ENCODE data around the gene MACROH2A1.
A peak's percentile ranks its signal among the peaks of the same experiment; 100 is the strongest.

The MACROH2A1 gene

DNA sequence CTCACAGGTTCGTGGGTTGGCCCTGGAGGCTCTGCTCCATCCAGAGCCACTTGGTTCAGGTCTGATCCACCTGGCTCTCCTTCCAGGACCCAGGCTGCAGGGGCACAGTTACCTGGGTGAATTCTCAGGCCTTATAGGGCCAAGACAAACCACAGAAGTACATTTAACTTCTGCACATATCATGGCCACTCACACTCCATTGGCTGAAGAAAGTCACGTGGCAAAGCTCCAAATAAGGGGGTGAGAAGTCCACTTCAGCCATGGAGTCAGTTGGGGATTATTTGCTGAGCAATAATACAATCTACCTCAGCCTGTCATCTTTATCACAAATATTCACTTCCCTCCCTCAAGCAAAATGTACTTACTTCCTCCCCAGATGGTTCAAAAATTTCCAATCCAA lies 83.6 kb downstream of the MACROH2A1 start:
- no peak for ATAC-seq (ENCODE audit: low read depth)
- H3K36me3 Mint-ChIP-seq = no peaks in the 10 kb centered on the region

DNA sequence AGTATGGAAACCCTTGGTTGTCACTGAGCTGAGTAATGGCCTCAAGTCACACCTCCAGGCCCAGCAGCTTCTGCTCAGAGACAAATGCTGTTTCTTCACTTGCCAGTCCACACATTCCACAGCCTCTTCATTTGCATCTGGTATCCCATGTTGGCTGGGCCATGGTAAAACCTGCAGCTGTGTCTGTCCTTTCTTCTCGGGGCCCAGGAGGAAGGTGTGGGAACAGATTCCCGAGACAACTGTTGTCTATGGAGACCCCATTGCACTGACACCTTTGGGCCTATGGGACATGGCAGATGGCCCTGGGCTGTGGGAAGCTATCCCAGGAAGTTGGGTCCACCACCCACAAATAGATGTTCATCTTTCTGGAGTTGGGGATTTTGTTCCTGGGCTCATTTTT lies 85.1 kb downstream of the MACROH2A1 start:
- H3K4me1 Mint-ChIP-seq = no peaks in the 10 kb centered on the region
- no peaks in the 10 kb centered on the region for H3K9me3 Mint-ChIP-seq
- no peaks in the 10 kb centered on the region for H3K36me3 Mint-ChIP-seq
- DNase-seq (ENCODE audit: low spot score in 2 of 2) = no peak
- ATAC-seq (ENCODE audit: low read depth) = no peak
- peaks cover 4% of the 10 kb centered on the region for H3K27me3 Mint-ChIP-seq
- no peak overlapping the region for H3K27ac Mint-ChIP-seq
- H3K4me3 Mint-ChIP-seq = no peak overlapping the region

More for the DNA sequence above, 83.6 kb downstream of the MACROH2A1 start:
- no peak overlapping the region for H3K4me3 Mint-ChIP-seq
- DNase-seq (ENCODE audit: low spot score in 2 of 2) = peak in 1 of 2 donors; percentile 3
- no peaks in the 10 kb centered on the region for H3K27me3 Mint-ChIP-seq
- H3K9me3 Mint-ChIP-seq = no peaks in the 10 kb centered on the region
- H3K27ac Mint-ChIP-seq = no peak overlapping the region
- no peaks in the 10 kb centered on the region for H3K4me1 Mint-ChIP-seq

DNA sequence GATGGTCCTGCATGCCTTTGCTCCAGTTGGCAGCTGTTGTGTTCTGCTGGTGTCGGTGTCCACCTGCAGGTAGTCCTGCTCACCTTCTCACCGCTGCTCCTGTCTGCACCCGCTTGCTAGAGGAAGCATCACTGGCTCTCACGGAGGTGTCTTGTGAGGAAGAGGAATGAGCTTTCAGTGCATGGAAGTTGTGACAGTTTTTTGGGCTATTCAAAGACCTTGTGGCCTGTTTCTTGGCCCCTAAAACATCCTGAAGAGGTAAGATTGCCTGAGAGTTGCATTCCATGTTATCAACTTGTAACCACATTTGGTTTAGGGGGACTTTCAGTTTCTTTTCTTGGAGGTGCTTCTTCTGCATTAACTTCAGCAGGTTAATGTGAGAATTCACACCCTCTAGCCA lies 85.6 kb downstream of the MACROH2A1 start:
- peaks cover 4% of the 10 kb centered on the region for H3K27me3 Mint-ChIP-seq
- DNase-seq (ENCODE audit: low spot score in 2 of 2) = peak in 1 of 2 donors; percentile 7
- H3K36me3 Mint-ChIP-seq = no peaks in the 10 kb centered on the region
- no peak for ATAC-seq (ENCODE audit: low read depth)
- H3K4me1 Mint-ChIP-seq = no peaks in the 10 kb centered on the region
- H3K4me3 Mint-ChIP-seq = no peak overlapping the region
- no peak overlapping the region for H3K27ac Mint-ChIP-seq
- no peaks in the 10 kb centered on the region for H3K9me3 Mint-ChIP-seq

DNA sequence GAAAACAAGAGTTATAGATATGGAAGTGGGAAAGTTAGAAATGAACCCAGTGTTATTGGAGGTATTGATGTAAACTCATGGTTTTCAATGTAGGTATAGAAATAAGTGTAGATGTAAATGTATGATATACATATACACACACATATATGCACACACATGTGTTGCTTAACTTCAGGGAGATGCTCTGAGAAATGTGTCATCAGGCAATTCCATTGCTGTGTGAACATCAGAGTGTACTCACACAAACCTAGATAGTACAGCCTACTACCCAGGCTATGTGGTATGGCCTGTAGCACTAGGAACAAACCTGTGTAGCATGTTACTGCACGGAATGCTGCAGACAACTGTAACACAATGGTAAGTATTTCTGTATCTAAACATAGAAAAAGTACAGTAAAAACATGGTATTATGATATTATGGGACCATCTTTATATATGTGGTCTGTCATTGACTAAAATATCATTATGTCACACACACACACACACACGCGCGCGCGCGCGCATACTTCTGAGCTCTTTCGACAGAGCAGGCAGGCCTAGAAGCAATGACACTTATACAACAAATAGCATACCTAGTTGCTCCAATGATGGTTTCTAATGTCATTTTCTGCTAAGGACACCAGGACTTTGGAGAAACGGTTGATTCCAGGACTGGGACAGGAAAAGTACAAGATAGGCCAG lies 86.6 kb downstream of the MACROH2A1 start:
- no peaks in the 10 kb centered on the region for H3K4me1 Mint-ChIP-seq
- H3K27ac Mint-ChIP-seq = no peak overlapping the region
- DNase-seq (ENCODE audit: low spot score in 2 of 2) (no peak), ATAC-seq (ENCODE audit: low read depth) (no peak)
- H3K36me3 Mint-ChIP-seq = no peaks in the 10 kb centered on the region
- no peaks in the 10 kb centered on the region for H3K9me3 Mint-ChIP-seq
- H3K4me3 Mint-ChIP-seq = no peak overlapping the region
- peaks cover 4% of the 10 kb centered on the region for H3K27me3 Mint-ChIP-seq

DNA sequence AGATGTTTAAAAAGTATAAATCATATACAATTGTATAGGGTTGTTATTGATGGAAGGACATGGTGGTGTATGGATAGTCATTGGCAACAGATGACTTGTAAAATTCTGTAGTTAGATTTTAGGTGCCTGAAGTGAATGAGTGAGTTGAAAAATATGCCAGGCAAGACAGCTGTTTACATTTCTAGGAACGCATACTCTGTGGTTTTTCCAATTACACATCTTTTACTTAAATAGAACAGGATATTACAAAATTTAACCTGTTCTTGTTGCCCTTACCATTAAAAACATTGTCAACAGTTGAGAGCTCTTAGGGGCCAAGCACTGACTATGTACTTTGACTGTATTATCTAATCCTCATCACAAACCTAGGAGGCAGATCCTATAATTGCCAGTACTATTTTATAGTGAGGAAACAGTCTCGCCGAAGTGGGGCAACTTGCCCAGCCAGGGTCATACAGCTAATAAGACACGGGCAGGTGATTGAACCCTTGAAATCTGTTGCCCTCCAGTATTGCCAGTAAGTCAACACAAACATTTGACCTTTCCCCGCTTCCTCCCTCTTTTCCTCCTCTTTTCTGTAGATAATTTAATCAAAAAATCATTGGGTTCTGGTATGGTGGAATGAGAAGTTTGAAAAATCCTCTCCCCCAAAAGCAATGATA lies 88.6 kb downstream of the MACROH2A1 start:
- no peaks in the 10 kb centered on the region for H3K36me3 Mint-ChIP-seq
- no peaks in the 10 kb centered on the region for H3K9me3 Mint-ChIP-seq
- no peak for ATAC-seq (ENCODE audit: low read depth)
- no peaks in the 10 kb centered on the region for H3K4me1 Mint-ChIP-seq
- peaks cover 16% of the 10 kb centered on the region for H3K27me3 Mint-ChIP-seq
- no peak overlapping the region for H3K4me3 Mint-ChIP-seq
- no peak overlapping the region for H3K27ac Mint-ChIP-seq
- no peak for DNase-seq (ENCODE audit: low spot score in 2 of 2)

DNA sequence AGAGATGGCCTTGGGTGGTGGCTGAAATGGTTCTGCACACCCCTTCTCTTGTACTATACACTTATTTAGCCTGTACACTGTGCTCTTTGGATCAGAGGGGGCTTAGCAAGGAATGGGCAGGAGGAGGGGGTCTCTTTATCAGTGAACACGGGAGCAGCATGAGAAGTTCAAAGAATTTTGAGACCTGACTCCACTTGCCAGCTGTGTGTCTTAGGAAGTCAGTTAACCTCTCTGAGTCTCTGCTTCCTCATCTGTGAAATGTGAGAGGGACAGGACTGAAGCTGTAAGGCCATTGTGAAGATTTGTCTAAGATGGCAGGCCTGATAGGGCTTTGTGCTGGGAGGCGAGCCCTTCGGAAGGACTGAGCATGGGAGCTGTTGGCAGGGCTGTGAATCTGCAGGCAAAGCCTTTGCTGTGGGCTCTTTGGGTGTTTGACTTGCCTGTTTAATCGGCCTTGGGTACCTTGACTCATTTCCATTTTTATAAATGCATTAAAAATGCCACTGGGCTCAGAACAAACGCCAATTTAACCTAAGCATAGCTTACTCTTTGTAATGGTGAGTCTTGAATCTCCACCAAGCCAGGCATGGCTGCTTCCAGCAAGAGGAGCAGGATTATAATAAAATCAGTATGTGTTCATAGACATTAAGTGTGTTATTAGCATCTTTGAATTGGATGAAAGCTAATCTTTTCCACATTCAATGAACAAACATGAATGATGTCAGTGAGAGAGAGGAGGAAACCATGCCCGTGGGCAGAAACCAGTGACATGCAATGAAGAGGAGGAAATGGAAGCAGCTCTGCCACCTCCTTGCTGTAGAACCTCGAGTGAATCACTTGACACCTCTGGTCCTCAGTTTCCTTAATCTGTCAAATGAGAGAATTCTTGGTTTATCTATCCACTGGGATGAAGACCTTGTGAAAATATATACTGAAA lies 89.4 kb downstream of the MACROH2A1 start:
- H3K9me3 Mint-ChIP-seq = no peaks in the 10 kb centered on the region
- no peaks in the 10 kb centered on the region for H3K36me3 Mint-ChIP-seq
- H3K27ac Mint-ChIP-seq = no peak overlapping the region
- no peaks in the 10 kb centered on the region for H3K4me1 Mint-ChIP-seq
- DNase-seq (ENCODE audit: low spot score in 2 of 2) (no peak), ATAC-seq (ENCODE audit: low read depth) (no peak)
- no peak overlapping the region for H3K4me3 Mint-ChIP-seq
- peaks cover 19% of the 10 kb centered on the region for H3K27me3 Mint-ChIP-seq

DNA sequence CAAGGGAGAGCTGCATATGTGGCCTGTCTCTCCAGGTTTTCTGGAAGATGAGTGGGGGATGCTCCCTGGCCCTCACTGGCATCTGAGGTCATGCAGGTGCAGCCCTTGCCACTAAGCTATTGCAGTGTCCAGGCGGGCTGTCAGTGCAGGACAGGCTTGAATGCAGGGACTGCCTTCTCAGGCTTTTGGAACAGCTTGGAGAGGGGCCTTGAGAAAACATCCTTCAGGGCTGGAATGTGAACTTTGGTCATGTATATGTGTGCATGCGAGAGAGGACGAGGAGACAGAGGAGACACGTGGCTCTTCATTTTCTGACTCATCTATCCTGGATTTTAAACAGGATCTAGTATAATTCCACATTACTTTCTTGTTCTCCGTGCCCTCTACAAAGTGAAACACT lies 90.3 kb downstream of the MACROH2A1 start:
- no peaks in the 10 kb centered on the region for H3K9me3 Mint-ChIP-seq
- no peak overlapping the region for H3K27ac Mint-ChIP-seq
- no peak overlapping the region for H3K4me3 Mint-ChIP-seq
- no peak for DNase-seq (ENCODE audit: low spot score in 2 of 2)
- ATAC-seq (ENCODE audit: low read depth) = no peak
- no peaks in the 10 kb centered on the region for H3K4me1 Mint-ChIP-seq
- peaks cover 19% of the 10 kb centered on the region for H3K27me3 Mint-ChIP-seq
- H3K36me3 Mint-ChIP-seq = no peaks in the 10 kb centered on the region

DNA sequence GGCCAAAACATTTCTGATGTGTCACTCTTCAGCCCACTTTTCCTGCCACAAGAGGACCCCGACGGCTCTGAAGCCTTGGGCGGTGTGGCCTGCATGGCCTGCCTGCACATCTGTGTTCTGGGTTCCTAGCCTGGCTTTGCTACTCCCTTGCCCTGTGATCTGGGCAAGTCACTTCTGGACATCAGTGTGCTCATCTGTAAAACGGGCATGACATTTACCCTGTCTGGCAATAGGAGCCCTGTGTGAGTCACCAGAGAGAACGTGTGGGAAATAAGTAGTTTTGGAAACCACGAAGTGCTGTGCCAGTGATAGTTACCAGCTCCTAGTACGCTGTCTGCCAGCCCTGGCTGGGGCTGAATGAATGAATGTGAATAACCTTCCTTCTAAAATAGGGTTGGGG lies 90.8 kb downstream of the MACROH2A1 start:
- no peak overlapping the region for H3K27ac Mint-ChIP-seq
- H3K36me3 Mint-ChIP-seq = no peaks in the 10 kb centered on the region
- ATAC-seq (ENCODE audit: low read depth) (no peak), DNase-seq (ENCODE audit: low spot score in 2 of 2) (no peak)
- H3K9me3 Mint-ChIP-seq = no peaks in the 10 kb centered on the region
- no peak overlapping the region for H3K4me3 Mint-ChIP-seq
- no peaks in the 10 kb centered on the region for H3K4me1 Mint-ChIP-seq
- peaks cover 19% of the 10 kb centered on the region for H3K27me3 Mint-ChIP-seq

DNA sequence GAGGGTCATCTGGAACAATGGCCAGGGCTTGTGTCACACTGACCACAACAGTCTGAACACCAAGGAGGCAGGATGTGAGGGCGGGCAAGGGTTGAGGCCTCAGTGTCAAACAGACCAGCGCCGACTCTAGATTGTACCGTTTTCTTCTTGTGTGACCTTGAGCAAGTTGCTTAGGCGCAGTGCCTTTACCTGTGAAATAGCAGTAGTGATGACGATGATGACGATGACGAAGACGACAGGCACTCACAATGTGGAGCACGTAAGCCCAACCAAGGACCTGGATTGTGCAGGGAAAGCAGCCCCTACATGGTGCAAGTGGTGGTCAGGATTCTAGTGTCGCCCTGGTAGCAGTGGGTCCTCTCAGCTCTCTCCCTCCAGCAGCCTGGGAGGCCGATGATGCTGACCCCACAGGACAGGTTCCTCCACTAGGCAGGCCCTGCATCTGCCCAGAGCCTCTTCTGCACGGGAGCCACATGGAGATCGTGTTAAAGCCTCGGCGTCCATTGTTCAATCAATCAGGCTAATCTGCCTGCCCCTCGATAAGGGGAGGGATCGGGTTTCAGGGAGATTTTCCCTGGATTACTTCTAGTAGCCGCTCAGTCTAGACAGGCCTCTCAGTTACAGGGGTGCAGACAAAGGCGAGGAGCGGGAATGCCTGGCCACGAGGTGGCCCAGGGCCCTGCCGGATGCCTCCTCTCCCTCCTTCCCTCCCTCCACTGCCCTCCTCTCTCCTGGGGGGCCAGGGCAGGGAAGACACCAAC lies 91.7 kb downstream of the MACROH2A1 start:
- no peaks in the 10 kb centered on the region for H3K4me1 Mint-ChIP-seq

DNA sequence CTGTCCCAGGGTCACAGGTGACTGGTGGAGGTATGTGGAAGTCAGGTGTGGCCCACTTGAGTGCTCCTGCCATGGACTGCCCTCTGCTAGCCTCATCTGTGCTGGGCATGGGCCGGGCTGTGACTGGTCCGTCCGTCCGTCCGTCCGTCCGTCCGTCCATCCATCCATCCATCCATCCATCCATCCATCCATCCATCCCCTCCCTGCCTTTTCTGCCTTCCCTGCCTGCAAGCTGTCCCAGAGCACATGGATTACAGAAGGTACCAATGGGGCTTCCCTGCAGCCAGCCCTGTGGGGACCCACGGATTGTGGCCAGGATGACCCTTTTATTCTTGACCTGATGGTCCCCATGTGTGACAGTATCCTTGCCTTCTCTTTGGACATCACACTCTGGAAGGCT lies 92.5 kb downstream of the MACROH2A1 start:
- no peak for DNase-seq (ENCODE audit: low spot score in 2 of 2)
- Mint-ChIP-seq H3K4me3 (no peak overlapping the region), H3K36me3 (no peaks in the 10 kb centered on the region), H3K4me1 (no peaks in the 10 kb centered on the region), H3K27ac (no peak overlapping the region), H3K9me3 (peaks cover 1% of the 10 kb centered on the region), H3K27me3 (peaks cover 21% of the 10 kb centered on the region)
- ATAC-seq (ENCODE audit: low read depth) = no peak

More for the DNA sequence above, 91.7 kb downstream of the MACROH2A1 start:
- no peaks in the 10 kb centered on the region for H3K9me3 Mint-ChIP-seq
- H3K27me3 Mint-ChIP-seq = peaks cover 19% of the 10 kb centered on the region
- H3K36me3 Mint-ChIP-seq = no peaks in the 10 kb centered on the region
- no peak overlapping the region for H3K4me3 Mint-ChIP-seq
- DNase-seq (ENCODE audit: low spot score in 2 of 2) (no peak), ATAC-seq (ENCODE audit: low read depth) (no peak)
- no peak overlapping the region for H3K27ac Mint-ChIP-seq

DNA sequence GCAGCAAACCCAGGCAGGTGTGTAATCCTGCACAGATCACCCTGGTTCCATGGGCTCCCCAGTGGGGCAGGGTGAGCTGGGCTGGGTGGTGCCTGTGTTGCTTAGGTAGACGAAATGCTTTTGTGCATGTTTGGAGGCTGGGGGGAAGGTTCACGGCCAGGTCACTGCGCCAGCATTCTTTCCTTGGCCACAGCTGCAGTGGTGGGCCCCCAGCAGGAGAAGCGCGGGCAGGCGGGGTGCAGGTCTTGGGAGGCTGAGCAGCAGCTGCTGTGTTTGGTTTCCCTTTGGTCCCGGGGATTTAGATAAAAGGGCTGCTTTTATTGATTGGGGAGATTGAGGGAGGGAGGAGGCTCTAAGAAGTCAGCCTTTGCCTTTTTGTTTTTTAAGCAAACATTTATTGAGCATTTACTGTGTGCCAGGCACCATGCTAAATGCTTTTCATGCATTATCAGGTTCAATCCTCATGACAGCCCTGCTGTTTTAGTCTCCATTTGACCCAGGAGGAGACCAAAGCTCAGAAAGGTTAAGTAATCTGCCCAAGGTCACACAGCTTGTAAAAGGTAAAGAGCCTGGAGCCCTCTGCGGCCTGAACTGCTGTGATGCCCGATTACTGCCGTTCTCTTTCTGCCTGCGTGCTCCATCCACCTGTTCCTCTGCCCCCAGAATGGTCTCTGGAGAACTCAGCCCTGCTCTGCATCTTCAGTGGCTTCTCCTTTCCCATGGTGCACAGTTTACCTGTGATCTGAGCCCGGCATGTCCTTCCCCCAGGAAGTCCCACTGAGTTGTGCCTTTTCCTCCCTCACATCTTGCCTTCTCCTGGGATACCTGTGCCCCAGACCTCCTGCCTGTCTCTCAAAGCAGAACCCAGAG lies 94.4 kb downstream of the MACROH2A1 start:
- DNase-seq (ENCODE audit: low spot score in 2 of 2) (no peak), ATAC-seq (ENCODE audit: low read depth) (no peak)
- H3K36me3 Mint-ChIP-seq = no peaks in the 10 kb centered on the region
- H3K9me3 Mint-ChIP-seq = peaks cover 1% of the 10 kb centered on the region
- peaks cover 19% of the 10 kb centered on the region for H3K27me3 Mint-ChIP-seq
- no peaks in the 10 kb centered on the region for H3K4me1 Mint-ChIP-seq
- H3K4me3 Mint-ChIP-seq = no peak overlapping the region
- no peak overlapping the region for H3K27ac Mint-ChIP-seq

DNA sequence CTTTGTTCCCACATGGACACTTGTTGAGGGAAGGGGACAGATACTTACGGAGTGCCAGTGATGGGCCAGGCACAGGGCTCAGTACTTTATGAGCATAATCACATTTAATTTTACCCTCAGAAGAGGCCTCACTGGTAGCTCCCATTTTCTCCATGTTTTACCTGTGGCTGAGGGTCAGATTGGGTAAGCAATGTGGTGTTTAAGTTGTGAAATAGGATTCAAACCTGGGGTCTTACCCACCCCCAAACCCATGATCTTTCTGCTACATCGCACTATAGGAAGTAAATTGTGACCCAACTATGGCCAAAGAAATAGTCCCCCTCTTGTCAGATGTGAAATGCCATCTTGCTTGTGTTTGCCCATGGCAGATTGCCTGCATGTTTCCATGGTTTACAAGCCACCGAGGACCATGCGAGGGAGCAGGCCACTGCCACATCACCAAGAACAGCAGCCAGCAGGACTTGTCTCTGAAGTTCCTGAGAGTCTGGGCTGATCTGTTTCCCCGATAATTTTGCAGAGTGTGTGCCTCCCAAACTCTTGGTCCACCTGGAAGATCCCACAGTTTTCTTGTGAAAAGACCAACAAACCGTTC lies 95.4 kb downstream of the MACROH2A1 start:
- Mint-ChIP-seq H3K9me3 (peaks cover 1% of the 10 kb centered on the region), H3K4me3 (no peak overlapping the region), H3K27ac (no peak overlapping the region), H3K4me1 (no peaks in the 10 kb centered on the region), H3K27me3 (peaks cover 16% of the 10 kb centered on the region), H3K36me3 (no peaks in the 10 kb centered on the region)
- ATAC-seq (ENCODE audit: low read depth) (no peak), DNase-seq (ENCODE audit: low spot score in 2 of 2) (no peak)

Measured in memory B cell (primary cell).